ENCODE results near the gene NTM.

DNA sequence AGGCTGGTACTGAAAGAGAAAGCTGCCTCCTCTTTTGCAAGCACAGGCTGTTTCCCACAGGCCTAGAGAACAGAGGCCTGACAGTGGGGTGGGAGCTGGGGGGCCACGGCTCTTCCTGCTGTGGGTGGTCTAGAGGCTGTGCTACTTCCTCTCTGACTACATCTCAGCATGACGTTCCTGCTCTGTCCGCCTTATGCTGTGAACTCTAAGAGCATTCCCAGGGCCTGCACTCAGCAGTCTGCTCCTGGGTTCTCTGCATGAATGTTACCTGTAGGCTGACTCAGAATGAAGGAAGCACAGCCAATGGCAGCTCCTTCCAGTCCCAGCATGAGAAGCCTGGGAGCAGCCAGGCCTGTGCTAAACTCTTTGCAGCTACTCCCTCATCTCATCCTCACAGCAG is 534.3 kb downstream of the NTM start:
- TF ChIP-seq, protein P1, sequence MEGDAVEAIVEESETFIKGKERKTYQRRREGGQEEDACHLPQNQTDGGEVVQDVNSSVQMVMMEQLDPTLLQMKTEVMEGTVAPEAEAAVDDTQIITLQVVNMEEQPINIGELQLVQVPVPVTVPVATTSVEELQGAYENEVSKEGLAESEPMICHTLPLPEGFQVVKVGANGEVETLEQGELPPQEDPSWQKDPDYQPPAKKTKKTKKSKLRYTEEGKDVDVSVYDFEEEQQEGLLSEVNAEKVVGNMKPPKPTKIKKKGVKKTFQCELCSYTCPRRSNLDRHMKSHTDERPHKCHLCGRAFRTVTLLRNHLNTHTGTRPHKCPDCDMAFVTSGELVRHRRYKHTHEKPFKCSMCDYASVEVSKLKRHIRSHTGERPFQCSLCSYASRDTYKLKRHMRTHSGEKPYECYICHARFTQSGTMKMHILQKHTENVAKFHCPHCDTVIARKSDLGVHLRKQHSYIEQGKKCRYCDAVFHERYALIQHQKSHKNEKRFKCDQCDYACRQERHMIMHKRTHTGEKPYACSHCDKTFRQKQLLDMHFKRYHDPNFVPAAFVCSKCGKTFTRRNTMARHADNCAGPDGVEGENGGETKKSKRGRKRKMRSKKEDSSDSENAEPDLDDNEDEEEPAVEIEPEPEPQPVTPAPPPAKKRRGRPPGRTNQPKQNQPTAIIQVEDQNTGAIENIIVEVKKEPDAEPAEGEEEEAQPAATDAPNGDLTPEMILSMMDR (IDR thresholded peaks at IDR 0.05): no peak
- TF ChIP-seq ZFX (IDR thresholded peaks at IDR 0.05; ENCODE audit: borderline replicate concordance): no peak
